PFSK-1 (cell line): Measurements from ENCODE around the gene MIPOL1.

Experiments
- POLR2AphosphoS5 ChIP-seq: IDR thresholded peaks from 2 replicates; pipeline ENCODE4 v1.6.1; 2012; ENCODE audit warnings: low read depth, mild to moderate bottlenecking, control low read depth, low read length, moderate library complexity
- REST ChIP-seq, 2 experiments: IDR thresholded peaks; 2 replicates each; pipeline versions ENCODE4 v1.6.1 to v1.8.0; 2011 to 2012; ENCODE audit warnings: low read depth in 2 of 2, low read length in 2 of 2, control low read depth in 1 of 2, inconsistent platforms in 1 of 2, mild to moderate bottlenecking in 1 of 2, moderate library complexity in 1 of 2; ENCODE audit not compliant: insufficient read depth in 1 of 2

DNA sequence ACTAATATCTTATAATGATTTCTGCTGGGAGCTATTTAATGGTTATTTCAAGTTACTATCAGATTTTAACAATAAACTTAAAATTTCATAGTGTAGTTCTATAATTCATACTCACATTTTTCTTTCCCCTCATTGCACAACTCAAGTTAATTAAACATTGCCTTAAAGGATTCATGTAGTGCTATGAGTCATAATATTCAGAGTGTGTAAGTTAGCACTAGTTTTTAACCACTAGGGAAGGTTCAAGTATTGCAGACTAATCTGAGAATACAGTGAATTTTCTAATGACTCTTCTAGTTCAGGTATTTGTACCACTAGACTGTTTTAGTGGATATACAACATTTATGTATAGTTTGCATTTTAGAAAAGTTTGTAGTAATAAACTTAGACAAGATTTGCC lies 347.4 kb downstream of the MIPOL1 start:
- no peak for TF ChIP-seq POLR2AphosphoS5
- no peak for TF ChIP-seq REST (IDR thresholded peaks at IDR 0.05; ENCODE audit: insufficient read depth in 1 of 2, low read depth in 2 of 2, low read length in 2 of 2)
